HG02642 (cell line): Measurements from ENCODE around the gene NGEF.

Experiments used
- ATAC-seq: cut with Tn5 transposase; IDR thresholded peaks from one replicate; pipeline ENCODE4 v1.9.1; 2021; ENCODE audit warnings: mild to moderate bottlenecking; ENCODE audit not compliant: unreplicated experiment, poor library complexity

Gene NGEF

DNA sequence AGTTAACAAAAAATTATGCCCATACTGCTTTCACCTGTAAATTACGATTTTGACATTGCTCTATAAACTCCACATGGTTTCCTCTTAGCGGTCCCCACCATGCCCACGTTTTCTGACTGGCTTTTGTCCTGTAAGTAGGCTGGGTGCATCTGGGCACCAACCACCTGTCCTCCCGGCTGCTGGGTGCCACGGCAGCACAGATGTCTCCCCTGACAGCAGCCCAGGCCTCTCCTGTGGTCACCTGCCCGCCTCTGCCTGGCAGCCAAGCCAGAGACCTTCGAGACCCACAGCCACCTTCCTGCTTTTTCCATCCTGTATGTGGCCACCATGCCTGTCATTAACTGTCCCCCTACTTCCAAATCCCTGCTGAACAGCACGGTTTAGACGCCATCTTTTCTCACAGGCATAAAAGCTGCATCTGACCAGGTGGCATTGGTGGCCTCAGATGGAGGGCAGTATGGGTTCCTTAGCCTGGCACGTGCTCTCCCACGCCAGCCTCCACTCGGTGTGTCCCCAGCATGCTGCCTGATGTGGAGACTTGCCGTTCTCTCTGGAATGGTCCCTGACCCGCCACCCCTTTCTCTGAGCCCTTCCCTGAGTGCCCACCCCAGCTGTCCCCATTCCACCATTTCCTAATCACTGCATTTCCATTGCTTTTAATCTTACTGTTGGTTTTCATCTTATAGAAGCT lies 124.1 kb downstream of the NGEF start:
- no peak for ATAC-seq

GRCh38 chr2:232888099-232888836 lies 124.8 kb downstream of the NGEF start:
- no peak for ATAC-seq

DNA sequence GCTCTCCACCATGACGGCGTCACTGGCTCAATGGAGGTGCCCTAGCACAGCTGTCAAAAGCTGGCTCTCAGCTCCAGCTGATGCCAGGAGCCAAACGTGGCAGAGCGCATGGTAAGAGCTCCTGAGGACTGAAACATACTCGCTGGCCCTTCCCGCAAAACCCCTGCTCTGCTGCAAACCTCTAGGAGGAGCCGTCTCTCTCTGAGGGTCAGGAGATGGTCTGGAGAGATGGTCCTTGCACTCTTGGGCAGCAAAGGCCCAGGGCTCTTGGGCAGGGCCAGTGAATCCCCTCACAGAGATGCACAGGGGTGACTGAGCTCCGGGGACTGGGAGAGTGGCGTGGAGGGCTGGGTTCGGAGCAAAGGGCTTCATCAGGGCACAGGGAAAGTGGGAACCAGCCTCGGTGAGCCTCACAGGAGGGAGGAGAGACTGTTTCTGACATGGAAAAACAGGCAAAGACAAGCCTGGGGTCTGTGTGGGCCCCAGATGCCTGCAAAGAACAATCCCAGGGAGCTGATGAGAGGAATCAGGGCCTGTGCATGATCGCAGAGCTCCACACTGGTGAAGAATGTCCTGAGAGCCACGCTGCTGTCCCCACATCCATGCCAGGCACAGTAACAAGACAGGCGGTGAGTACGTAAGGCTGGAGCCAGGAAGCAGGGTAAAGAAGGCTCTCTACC lies 125.7 kb downstream of the NGEF start:
- no peak for ATAC-seq

DNA sequence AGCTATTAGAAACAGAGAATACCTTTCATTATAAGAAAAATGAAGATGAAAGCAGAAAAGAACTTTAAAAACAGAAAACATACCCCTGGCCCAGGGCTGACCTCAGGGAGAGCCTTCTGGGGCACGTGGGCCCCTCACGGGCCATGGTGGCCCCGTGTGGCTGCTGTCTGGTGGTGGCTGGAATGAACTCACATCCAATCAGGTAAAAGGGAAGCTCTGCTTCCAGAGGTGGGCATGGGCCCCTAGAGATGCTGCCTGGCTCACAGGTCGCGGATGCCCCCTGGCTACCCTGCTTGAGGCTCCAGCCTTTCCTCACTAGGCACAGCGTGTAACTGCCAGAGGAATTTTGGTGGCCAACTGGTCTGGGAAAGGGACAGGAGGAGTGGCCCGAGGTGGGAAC lies 126.4 kb downstream of the NGEF start:
- no peak for ATAC-seq

DNA sequence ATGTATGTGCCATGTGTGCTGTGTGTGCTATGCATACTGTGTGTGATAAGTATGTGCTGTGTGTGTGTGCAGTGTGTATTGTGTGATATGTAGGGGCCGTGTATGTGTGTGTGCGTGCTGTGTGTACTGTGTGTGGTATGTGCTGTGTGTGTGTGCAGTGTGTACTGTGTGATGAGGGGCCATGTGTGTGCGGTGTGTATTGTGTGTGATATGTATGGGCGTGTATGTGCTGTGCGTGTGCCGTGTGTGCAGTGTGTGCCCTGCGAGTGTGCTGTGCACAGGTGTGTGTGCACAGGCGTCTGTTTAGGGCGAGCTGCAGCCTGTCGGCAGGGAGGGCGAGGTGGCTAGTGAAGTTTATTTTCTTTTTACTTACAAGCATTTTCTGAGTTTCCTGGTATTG lies 126.9 kb downstream of the NGEF start:
- ATAC-seq, result no peak

DNA sequence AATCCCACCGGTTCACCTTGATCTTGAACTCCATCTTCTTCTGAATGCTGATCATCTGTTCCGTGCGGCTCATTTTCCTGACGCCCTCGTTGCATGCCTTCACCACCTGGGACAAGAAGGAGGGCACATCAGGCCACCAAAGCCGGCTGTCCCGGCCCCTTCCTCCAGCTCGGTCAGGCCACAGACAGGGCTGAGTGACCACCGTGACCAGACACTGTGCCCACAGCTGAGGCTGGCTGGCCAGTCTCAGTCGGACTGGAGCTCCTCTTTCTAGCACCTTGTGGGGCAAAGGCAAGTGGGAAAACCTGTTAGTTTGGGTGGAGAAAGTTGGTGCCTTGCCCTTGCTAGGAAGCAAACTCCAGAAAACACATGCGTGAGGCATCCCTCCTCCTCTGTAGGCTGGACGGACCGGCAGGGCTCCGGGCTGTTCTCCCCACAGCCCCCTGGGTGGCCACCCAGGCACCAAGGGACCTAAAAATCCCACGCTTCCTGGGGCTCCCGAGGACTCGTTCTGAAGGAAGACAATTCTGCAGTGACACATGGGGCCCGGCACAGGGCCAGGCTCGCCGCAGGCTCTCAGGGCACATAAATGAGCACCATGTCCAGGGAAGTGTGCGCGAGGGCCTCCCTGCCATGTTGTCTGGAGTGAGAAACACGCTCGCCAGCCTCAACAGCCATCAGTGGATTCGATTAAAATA lies 127.6 kb downstream of the NGEF start:
- ATAC-seq, result no peak

GRCh38 chr2:232884549-232885263 lies 128.3 kb downstream of the NGEF start:
- ATAC-seq, result no peak

GRCh38 chr2:232884001-232884421 lies 129.0 kb downstream of the NGEF start:
- ATAC-seq, result no peak

GRCh38 chr2:232883116-232883721 lies 129.8 kb downstream of the NGEF start:
- ATAC-seq, result no peak

DNA sequence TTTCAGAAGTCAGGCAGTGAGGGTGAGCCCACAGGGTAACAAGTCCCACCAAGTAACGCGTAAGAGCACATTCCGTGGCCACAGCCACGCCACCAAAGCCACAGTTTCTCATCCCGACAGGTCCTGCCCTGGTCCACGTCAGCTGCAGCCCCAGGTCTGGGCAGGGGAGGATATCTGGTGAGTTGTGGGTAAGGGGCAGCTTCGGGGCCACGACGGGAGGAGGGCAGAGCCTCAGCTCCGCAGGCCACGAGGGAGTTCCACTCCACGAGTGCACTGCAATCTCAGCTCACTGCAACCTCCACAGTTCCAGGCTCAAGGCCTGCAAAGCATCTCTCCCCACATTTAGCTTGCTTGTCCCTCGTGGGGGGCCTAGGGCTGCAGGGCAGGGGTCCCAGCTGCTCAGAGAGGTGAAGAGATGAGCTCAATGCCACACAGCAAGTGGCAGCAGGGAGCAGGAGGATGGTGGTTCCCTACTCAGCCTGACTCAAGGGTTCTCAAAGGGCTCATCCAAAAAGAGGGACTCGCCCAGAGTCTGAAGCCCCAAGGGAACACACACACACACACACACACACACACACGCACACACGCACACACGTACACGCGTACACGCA lies 130.4 kb downstream of the NGEF start:
- no peak for ATAC-seq

GRCh38 chr2:232882085-232882484 lies 131.0 kb downstream of the NGEF start:
- ATAC-seq, result no peak

- no peak for ATAC-seq
Observed at GRCh38 chr2:232880764-232881351, 132.2 kb downstream of the NGEF start.

- ATAC-seq, result no peak
Observed at GRCh38 chr2:232879618-232880494, 133.2 kb downstream of the NGEF start.

DNA sequence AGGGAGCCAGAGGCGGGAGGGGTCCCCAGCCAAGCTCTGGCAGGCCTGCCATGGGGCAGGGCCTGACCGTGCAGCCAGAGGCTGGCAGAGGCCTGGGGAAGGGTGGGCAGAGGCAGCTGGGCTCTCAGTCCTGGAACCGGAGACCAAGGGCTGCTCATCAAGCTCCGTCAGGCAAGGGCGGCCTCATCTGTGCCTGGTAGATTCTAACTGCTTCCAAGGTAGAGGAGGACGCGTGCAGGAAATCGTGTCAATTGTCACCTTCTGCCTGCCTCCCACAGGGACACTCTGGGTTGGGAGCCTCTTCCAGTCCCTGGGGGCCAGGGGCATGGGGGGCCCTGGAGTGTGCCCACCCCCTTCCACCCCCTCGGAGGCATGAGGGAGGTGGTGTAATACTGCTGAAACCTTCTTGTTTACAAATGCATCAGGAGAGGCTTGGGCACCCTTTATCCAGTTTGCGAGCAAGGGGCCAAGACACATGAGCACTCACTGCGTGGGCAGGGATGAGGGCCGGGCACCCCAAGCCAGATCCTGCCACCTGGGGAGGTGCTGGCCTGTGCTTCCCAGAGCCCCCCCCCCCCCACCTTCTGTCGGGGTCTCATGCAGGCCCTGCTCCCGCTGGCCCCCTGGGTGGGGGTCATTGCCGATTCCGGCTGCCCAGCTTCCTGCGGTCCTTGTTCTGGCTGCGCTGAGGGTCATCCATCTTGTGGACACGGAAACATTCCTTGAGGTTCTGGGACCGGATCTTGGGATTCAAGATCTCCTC lies 134.0 kb downstream of the NGEF start:
- ATAC-seq, result no peak

GRCh38 chr2:232877940-232878511 lies 135.0 kb downstream of the NGEF start:
- no peak for ATAC-seq

DNA sequence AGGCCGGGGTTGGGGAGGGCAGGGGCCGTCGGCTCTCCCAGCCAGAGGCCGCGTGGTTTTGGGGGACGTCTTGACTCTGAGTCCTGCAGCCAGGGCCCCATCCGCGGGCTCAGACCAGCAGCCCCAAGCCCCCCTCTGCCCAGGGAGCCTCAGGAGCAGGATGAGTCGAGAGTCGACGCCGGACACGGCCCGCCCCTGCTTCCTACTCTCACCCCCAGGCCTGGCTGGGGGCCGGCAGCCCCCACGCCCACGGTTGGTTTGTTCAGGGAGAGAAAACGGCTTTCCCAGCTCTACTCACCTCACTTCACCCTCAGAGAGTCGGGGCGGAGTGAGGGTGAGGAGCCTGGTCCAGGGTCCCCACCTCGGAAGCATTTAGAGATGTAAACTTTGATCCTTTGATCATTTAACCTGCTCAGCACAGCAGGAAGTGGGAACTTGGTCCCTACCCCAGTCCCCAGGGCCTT lies 136.0 kb downstream of the NGEF start:
- ATAC-seq, result no peak
